DOHH2 (cell line): Measurements from ENCODE around the gene SUGCT.

ENCODE experiments used
- CTCF ChIP-seq: fragments of 200-600 bp; sonication (generic); IDR thresholded peaks from one replicate; pipeline ENCODE4 v1.5.1; 2014; ENCODE audit warnings: antibody characterized with exemption, mild to moderate bottlenecking, low read depth, low read length; ENCODE audit not compliant: poor library complexity, severe bottlenecking
- EZH2phosphoT487 ChIP-seq: fragments of 200-600 bp; sonication (generic); IDR thresholded peaks from 2 replicates; pipeline ENCODE4 v1.6.1; 2017; ENCODE audit warnings: borderline replicate concordance, mild to moderate bottlenecking, antibody characterized with exemption, low read length, moderate library complexity, mixed read lengths

- TF ChIP-seq CTCF (no peak), EZH2phosphoT487 (no peak)
These were observed 266.6 kb downstream of the SUGCT start for GRCh38 chr7:40401406-40401805.
